Caco-2 (cell line): ENCODE results near the gene COL25A1. TPM values are rescaled to one million over a fixed set of nuclear protein-coding genes. Genes with fewer than 3 reads are reported as not detected.

Experiments used
- BruUV-seq: library from RNA; stranded (reverse); fragments of 400-500 nt; replicated peaks from 2 replicates; lab custom pipeline; 2021; lab: Mats Ljungman, UMichigan
- CTCF ChIA-PET: fragments of 300-600 bp; sonication (Branson Sonifier 250); formaldehyde crosslinking; loops from one replicate; lab custom pipeline; 2022; ENCODE audit warnings: antibody characterized with exemption; lab: Charles Lee
- POLR2A ChIA-PET: fragments of 300-600 bp; sonication (Branson Sonifier 250); formaldehyde crosslinking; loops from one replicate; lab custom pipeline; 2022; ENCODE audit warnings: antibody characterized with exemption; lab: Charles Lee
- DNase-seq, 2 experiments: peaks; one replicate each; pipeline versions ENCODE4 v3.0.0 to v3.0.0-alpha.2; 2020 to 2022
- H3K27me3 ChIP-seq: replicated peaks from 2 replicates; pipeline ENCODE4 v1.6.0; 2011; ENCODE audit warnings: low read length; ENCODE audit not compliant: control insufficient read depth, insufficient read depth
- H3K36me3 ChIP-seq: 2 replicates; pipeline ENCODE4 v1.5.1; 2011; ENCODE audit warnings: low read length; ENCODE audit not compliant: control insufficient read depth, insufficient read depth
- H3K4me1 ChIP-seq: fragments of 250-450 bp; sonication (Bioruptor Pico); 2 replicates; pipeline ENCODE4 v1.5.1; 2020; ENCODE audit warnings: mild to moderate bottlenecking
- H3K4me3 ChIP-seq: 2 replicates; pipeline ENCODE4 v1.5.1; 2011; ENCODE audit warnings: low read depth, mild to moderate bottlenecking, control low read depth, low read length
- H3K9me3 ChIP-seq: fragments of 250-450 bp; sonication (Bioruptor Pico); 2 replicates; pipeline ENCODE4 v1.5.1; 2020; ENCODE audit warnings: mild to moderate bottlenecking, moderate library complexity
- H3K27ac Mint-ChIP-seq: one replicate; pipeline ENCODE4 v1.8.0; 2022; ENCODE audit warnings: mixed read lengths; ENCODE audit not compliant: unreplicated experiment
- H3K27me3 Mint-ChIP-seq: one replicate; pipeline ENCODE4 v1.8.0; 2022; ENCODE audit warnings: mixed read lengths; ENCODE audit not compliant: insufficient read depth, unreplicated experiment
- H3K36me3 Mint-ChIP-seq: one replicate; pipeline ENCODE4 v1.8.0; 2022; ENCODE audit warnings: mild to moderate bottlenecking, mixed read lengths; ENCODE audit not compliant: insufficient read depth, unreplicated experiment
- H3K4me1 Mint-ChIP-seq: one replicate; pipeline ENCODE4 v1.8.0; 2022; ENCODE audit warnings: low read depth, mixed read lengths; ENCODE audit not compliant: unreplicated experiment
- H3K4me3 Mint-ChIP-seq: one replicate; pipeline ENCODE4 v1.8.0; 2022; ENCODE audit warnings: mild to moderate bottlenecking, moderate library complexity, mixed read lengths; ENCODE audit not compliant: unreplicated experiment
- H3K9me3 Mint-ChIP-seq: one replicate; pipeline ENCODE4 v1.8.0; 2022; ENCODE audit warnings: mixed read lengths; ENCODE audit not compliant: unreplicated experiment
- CTCF ChIP-seq, 2 experiments: fragments of 200-600 bp in 1 of 2; IDR thresholded peaks; 1 replicate in 1 of 2; 2 replicates in 1 of 2; pipeline versions ENCODE4 v1.5.1 to v1.8.0; 2011 to 2022; ENCODE audit warnings: antibody characterized with exemption in 1 of 2, control low read depth in 1 of 2, inconsistent platforms in 1 of 2, low read depth in 1 of 2, low read length in 1 of 2, mild to moderate bottlenecking in 1 of 2, moderate library complexity in 1 of 2; ENCODE audit not compliant: insufficient read depth in 1 of 2, severe bottlenecking in 1 of 2, unreplicated experiment in 1 of 2
- intact Hi-C: fragments of 100-400 bp; cut with micrococcal nuclease; formaldehyde crosslinking; loops from one replicate; pipeline ENCODE4 v1.10.0; 2022; ENCODE audit not compliant: unreplicated experiment
- total RNA-seq: library from RNA; stranded (reverse); gene quantifications from 2 replicates; pipeline ENCODE4 v1.2.3, GENCODE V29; 2022

COL25A1 gene
- total RNA-seq, 1 experiment from 2014 or later: not detected

GRCh38 chr4:108933046-108933445 is 369.4 kb downstream of the COL25A1 start:
- no peaks in the 10 kb centered on the region for H3K36me3 Mint-ChIP-seq
- no peak overlapping the region for H3K4me3 Mint-ChIP-seq
- no peaks in the 10 kb centered on the region for H3K9me3 Mint-ChIP-seq
- ChIA-PET POLR2A (no interaction called here), CTCF (no interaction called here)
- Histone ChIP-seq H3K36me3 (no peaks in the 10 kb centered on the region), H3K4me3 (no peak overlapping the region), H3K9me3 (no peaks in the 10 kb centered on the region), H3K27me3 (no peaks in the 10 kb centered on the region), H3K4me1 (no peaks in the 10 kb centered on the region)
- BruUV-seq: no TSS peak
- no peaks in the 10 kb centered on the region for H3K4me1 Mint-ChIP-seq
- DNase-seq: no peak
- H3K27ac Mint-ChIP-seq: no peak overlapping the region
- intact Hi-C loops: no loop called here
- TF ChIP-seq CTCF (IDR thresholded peaks at IDR 0.05; ENCODE audit: insufficient read depth in 1 of 2, low read depth in 1 of 2, low read length in 1 of 2, severe bottlenecking in 1 of 2, unreplicated experiment in 1 of 2): no peak
- no peaks in the 10 kb centered on the region for H3K27me3 Mint-ChIP-seq

- Histone ChIP-seq H3K4me1 (no peaks in the 10 kb centered on the region), H3K27me3 (no peaks in the 10 kb centered on the region), H3K4me3 (no peak overlapping the region), H3K36me3 (no peaks in the 10 kb centered on the region), H3K9me3 (no peaks in the 10 kb centered on the region)
- no peaks in the 10 kb centered on the region for H3K4me1 Mint-ChIP-seq
- intact Hi-C loops: no loop called here
- DNase-seq: no peak
- CTCF ChIA-PET: interaction anchor here (0.5 to 0.6 kb wide), 2 partner anchors 41 to 97 kb away, joined by 3 read pairs; no protein-coding TSS in a partner anchor
- H3K27me3 Mint-ChIP-seq: no peaks in the 10 kb centered on the region
- no peaks in the 10 kb centered on the region for H3K36me3 Mint-ChIP-seq
- no TSS peak for BruUV-seq
- no peak for TF ChIP-seq CTCF (IDR thresholded peaks at IDR 0.05; ENCODE audit: insufficient read depth in 1 of 2, low read depth in 1 of 2, low read length in 1 of 2, severe bottlenecking in 1 of 2, unreplicated experiment in 1 of 2)
- H3K4me3 Mint-ChIP-seq: no peak overlapping the region
- POLR2A ChIA-PET: no interaction called here
- no peak overlapping the region for H3K27ac Mint-ChIP-seq
- no peaks in the 10 kb centered on the region for H3K9me3 Mint-ChIP-seq
Observed at GRCh38 chr4:108931926-108932325, 370.5 kb downstream of the COL25A1 start.

- no peak for DNase-seq
- Histone ChIP-seq H3K27me3 (no peaks in the 10 kb centered on the region), H3K9me3 (no peaks in the 10 kb centered on the region), H3K4me1 (no peaks in the 10 kb centered on the region), H3K36me3 (no peaks in the 10 kb centered on the region), H3K4me3 (no peak overlapping the region)
- no TSS peak for BruUV-seq
- no peak overlapping the region for H3K27ac Mint-ChIP-seq
- no peaks in the 10 kb centered on the region for H3K4me1 Mint-ChIP-seq
- no peaks in the 10 kb centered on the region for H3K36me3 Mint-ChIP-seq
- H3K9me3 Mint-ChIP-seq: no peaks in the 10 kb centered on the region
- peaks cover 2% of the 10 kb centered on the region for H3K27me3 Mint-ChIP-seq
- ChIA-PET CTCF (no interaction called here), POLR2A (no interaction called here)
- intact Hi-C loops: no loop called here
- no peak overlapping the region for H3K4me3 Mint-ChIP-seq
- TF ChIP-seq CTCF (IDR thresholded peaks at IDR 0.05; ENCODE audit: insufficient read depth in 1 of 2, low read depth in 1 of 2, low read length in 1 of 2, severe bottlenecking in 1 of 2, unreplicated experiment in 1 of 2): no peak
Observed at GRCh38 chr4:108930186-108930585, 372.3 kb downstream of the COL25A1 start.
